Activated CD4-positive, alpha-beta T cell treated with anti-CD3 and anti-CD28 coated beads for 4 hours (primary cell): Measurements from ENCODE around the gene TRA2A.

Source experiments
- DNase-seq, 2 donors: peaks; one replicate each; pipeline ENCODE4 v3.0.0-alpha.2; 2020

Gene TRA2A

DNA sequence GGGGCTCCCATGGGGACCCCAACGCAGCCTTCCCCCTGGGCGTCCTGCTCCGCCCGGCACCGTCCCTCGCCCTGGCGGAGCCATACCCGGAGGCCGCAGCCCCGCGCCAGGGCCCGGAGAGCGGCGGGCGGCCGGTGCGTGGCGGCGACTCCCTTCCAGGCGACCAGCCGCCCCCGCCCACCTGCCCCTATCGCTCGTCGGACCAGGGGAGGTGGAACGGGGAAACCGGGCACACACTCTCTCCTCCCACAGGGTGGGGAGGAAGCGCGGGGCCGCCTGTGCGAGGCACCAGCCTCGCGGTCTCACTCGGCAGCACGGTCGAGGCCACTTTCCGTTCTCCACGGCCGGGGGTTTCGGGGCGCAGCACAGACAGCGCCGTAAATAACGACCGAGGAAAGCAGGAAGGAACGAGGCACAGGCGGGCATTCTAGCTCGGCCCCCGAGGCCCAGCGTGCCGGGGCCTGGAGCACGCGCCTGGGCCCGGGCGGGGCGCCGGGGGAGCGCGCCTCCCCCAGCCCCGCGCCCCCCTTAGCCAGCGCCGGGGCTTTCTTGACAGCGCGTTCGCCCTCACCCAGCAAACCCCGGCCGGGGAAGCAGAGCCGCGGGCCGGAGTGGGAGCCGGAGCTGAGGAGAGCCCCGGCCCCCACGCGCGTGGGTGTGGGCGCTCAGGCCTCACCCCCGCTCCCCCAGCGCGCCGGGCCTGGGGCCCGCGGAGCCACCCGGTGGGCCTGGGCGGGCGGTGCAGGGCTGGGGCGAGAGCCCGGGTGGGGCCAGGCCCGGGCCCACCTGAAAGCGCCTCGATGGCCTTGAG, 62.4 kb downstream of the TRA2A start:
- DNase-seq: peak; percentile 32 to 40

DNA sequence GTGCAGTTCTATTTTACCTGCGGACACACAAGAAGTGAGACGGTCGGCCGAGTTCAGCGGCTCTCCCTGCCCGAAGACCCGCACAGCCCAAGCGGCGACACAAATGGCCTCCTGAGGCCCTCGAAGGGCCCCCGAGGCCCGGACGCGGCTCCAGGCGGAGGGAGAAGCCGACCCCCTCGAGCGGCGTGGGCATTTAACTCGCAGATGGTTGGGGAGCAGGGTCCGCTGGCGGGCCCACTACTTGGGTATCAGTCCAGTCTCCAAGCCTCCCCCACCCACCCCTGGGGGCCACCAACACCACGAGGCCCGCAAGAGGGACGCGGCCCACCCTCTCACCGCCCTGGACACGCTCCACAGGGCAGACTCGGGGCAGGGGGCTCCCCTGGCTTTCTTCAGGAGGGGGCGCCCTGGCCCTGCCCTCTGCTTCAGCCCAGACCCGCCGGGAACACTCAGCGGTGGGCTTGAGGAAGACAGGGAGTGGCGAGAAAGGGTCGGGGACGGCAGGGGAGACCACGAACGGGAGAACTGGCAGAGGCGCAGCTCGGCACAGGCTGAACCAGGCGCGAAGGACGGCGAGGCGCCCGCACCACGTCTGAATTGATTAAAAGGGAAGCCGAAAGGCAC, 63.1 kb downstream of the TRA2A start:
- DNase-seq: peak in 1 of 2 donors; percentile 28

DNA sequence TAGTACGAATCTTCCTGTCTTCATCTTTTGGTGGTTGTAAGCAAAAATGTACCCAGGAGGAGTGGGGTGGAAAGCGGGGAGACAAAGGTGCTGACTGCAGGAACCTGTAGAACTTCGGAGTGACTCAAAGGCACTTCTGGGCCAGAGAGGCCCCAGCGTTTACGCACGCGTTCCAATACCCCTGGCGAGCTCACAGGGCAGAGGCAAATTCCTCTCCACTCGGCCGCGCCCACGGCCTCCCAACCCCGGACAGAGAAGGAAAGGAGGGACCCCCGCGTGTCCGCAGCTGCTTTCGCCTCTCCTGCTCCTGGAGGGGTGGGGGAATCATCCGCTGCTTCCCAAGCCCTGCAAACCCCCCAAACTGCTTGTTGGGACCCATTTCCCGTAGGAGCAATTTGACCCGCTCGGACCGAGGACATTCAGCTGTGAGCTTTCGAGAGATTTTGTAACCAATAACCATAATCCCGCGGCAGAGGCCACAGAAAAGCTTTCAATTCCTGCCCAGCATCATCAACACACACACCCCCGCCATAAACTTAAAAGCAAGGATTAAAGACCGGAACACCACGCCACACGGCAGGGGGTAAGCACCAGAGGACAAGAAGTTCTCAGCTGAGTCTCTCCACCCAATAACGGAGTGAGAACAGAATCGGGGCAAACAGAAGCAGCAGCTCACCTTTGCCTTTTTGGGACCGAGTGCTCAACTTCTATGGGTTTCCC, 63.8 kb downstream of the TRA2A start:
- DNase-seq: no peak

GRCh38 chr7:23467291-23467805, 64.4 kb downstream of the TRA2A start:
- no peak for DNase-seq

GRCh38 chr7:23462846-23463245, 68.9 kb downstream of the TRA2A start:
- DNase-seq: no peak

DNA sequence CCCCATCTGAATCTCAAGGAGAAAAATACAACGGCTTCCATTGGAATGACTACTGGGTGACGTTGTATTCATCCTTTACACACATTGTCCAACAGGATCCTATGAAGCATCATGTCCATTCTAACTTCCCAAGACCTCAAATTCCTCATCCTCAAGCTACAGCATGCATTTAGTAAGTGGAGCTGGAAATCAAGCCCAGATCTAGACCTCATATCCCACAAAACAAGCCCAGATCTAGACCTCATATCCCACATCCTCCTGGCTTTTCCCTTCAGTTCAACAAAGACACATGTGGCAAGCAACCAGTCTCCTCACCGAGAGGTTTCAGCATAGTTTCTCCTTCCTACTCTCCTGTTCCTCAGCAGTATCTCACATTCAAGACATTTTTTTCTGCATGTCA, 73.7 kb downstream of the TRA2A start:
- no peak for DNase-seq

DNA sequence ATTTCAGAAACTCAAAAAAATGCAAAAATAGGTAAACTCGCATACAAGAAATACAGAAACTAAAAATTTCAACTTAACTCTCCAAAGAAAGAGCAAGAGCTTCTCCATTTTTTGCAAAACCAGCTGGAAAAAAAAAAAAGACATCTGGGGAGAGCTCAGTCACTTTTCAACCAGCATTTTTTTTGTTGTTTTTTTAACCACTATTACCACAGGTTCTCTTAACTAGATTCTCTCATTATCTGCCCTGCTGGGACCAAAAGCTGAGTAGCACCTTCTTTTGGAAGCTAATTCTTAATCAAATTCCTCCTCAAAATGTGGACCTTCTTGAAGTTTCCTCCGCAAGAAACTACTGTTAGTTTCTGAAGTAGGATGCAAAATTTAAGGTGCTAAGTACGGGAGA, 75.7 kb downstream of the TRA2A start:
- DNase-seq: no peak

DNA sequence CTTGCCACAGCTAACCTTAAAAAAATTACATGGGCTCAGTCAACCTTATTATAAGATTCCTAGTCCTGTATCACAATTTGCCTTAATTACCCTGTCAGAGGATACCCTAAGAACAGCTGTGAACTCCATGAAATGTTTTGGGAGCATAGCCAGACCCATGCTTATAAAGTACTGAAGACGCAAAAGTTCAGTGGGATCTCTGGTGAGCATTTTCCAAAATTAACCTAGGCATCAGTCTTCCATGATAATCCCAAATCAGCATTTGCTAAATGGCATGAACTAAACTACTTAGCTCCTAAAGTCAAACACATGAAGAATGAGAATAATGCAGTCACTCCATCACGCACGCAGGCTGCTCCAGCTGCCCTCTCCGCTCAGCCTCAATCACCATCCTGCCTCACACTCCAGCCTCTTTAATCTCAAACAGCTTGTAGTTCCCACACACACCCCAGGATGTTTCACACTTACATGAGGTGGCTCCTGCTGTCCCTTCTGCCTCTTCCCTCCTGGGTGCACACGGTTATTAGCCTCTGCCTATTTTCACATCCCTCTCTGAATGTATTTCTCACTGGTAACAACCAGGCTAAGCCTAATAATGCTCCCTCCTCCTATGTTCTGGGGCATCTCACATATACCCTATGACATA, 76.8 kb downstream of the TRA2A start:
- no peak for DNase-seq
